HG03558 (cell line): ENCODE results near the gene DENND6B.
"Not testable (repeated sequence)": the region's sequence is repeated elsewhere in the genome, so short reads cannot be mapped to it uniquely, and the experiment has no call there.

Experiments used
- ATAC-seq: cut with Tn5 transposase; IDR thresholded peaks from one replicate; pipeline ENCODE4 v1.9.1; 2021; ENCODE audit warnings: moderate number of reproducible peaks; ENCODE audit not compliant: unreplicated experiment; ENCODE audit errors: extremely low read depth

DENND6B gene

DNA sequence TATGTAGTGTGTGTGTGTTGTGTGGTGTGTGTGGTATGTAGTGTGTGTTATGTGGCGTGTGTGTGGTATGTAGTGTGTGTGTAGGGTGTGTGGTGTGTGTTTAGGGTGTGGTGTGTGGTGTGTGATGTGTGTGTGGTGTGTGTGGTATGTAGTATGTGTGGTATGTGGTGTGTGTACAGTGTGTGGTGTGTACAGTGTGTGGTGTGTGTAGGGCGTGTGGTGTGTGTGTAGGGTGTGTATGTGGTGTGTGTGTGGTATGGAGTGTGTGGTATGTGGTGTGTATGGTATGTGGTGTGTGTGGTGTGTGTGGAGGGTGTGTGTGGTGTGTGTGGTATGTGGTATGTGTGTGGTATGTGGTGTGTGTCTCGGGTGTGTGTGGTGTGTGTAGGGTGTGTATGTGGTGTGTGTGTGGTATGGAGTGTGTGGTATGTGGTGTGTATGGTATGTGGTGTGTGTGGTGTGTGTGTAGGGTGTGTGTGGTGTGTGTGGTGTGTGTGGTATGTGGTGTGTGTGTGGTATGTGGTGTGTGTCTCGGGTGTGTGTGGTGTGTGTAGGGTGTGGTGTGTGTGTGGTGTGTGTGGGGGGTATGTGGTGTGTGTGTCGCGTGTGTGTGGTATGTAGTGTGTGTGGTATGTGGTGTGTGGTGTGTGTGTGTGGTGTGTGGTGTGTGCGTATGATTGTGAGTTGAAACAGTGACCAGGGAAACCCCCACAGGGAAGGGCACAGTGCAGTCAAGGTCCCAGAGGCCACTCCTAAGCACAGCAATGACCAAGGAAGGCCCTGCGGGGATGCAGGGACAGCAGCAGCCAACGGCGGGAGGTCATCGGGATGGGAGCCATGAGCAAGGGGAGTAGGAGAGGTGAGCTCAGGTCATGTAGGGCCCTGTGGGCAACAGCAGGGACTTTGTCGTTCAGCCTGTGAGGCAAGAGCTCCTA lies 13.4 kb upstream of the DENND6B start:
- no peak for ATAC-seq

DNA sequence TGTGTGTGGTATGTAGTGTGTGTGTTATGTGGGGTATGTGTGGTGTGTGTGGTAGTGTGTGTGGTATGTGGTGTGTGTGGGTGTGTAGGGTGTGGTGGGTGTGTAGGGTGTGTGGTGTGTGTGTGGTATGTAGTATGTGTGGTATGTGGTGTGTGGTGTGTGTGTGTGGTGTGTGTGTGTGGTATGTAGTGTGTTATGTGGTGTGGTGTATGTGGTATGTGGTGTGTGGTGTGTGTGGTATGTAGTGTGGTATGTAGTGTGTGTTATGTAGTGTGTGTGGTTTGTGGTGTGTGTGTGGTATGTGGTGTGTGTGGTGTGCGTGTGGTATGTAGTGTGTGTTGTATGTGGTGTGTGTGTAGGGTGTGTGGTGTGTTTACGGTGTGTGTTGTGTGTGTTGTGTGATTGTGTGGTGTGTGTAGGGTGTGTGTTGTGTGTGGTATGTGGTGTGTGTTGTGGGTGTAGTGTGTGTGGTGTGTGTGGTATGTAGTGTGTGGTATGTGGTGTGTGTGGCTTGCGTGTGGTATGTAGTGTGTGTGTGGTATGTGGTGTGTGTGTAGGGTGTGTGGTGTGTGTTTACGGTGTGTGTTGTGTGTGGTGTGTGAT lies 12.1 kb upstream of the DENND6B start:
- no peak for ATAC-seq

DNA sequence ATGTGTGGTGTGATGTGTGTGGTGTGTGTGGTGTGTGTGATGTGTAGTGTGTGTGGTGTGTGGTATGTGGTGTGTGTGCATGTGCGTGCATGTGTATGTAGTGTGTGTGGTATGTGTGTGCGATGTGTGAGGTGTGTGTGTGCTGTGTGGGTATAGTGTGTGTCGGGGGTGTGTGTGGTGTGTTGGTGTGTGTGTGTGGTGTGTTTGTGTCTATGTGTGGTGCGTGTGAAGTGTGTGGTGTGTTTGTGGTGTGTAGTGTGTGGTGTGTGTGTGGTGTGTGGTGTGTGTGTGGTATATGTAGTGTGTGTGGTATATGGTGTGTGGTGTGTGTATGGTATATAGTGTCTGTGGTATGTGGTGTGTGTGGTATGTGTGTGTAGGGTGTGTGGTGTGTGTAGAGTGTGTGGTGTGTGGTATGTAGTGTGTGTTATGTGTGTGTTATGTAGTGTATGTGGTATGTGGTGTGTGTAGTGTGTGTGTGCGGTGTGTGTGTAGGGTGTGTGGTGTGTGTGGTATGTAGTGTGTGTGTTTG lies 11.3 kb upstream of the DENND6B start:
- no peak for ATAC-seq

DNA sequence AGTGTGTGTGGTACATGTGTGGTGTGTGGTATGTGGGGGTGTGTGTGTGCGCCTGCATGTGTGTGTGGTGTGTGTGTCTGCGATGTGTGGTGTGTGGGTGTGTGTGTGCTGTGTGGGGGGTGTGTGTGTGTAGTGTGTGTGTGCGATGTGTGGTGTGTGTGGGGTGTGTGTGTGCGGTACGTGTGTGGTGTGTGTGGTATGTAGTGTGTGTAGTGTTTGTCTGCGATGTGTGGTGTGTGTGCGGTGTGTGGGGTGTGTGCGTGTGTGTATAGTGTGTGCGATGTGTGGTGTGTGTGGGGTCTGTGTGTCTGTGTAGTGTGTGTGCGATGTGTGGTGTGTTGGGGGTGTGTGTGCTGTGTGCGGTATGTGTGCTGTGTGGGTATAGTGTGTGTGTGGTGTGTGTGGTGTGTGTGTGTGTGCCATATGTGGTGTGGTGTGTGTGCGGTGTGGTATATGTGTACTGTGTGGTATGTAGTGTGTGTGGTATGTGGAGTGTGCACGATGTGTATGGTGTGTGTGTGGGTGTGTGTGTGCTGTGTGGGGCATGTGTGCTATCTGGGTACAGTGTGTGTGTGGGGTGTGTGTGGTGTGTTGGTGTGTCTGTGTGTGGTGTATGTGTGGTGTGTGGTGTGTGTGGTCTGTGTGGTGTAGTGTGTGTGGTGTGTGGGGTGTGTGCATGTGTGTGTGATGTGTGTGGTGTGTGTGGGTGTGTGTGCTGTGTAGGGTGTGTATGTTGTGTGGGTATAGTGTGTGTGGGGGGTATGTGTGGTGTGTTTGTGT lies 10.6 kb upstream of the DENND6B start:
- no peak for ATAC-seq

DNA sequence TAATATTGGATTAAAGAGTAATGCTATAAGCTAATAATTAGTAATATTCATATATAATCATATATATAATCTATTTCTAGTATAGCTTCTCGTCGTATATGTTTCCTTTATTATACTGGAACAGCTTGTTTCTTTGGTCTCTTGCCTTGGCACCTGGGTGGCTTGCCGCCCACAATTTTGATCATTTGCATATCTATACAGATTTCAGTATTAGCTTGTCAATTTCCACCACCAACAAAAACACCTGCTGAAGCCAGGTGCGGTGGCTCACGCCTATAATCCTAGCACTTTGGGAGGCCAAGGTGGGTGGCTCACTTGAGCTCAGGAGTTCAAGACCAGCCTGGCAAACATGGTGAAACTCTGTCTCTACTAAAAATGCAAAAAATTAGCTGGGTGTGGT lies 7.6 kb upstream of the DENND6B start:
- not testable (repeated sequence) for ATAC-seq

DNA sequence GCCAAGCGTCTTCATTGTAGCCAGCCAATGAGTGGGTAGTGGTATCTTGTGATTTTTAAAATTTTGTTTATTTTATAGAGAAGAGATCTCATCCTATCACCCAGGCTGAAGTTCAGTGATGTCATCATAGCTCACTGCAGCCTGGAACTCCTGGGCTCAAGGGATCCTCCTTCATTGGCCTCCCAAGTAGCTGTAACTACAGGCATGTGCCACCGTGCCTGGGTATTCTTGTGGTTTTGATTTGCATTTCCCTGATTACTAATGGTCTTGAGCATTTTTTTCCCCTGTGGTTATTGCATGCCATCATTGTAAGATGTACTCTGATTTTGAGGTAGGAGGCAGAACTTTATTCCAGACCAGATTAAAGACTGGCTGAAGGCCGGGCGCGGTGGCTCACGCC lies 2.4 kb upstream of the DENND6B start:
- no peak for ATAC-seq

DNA sequence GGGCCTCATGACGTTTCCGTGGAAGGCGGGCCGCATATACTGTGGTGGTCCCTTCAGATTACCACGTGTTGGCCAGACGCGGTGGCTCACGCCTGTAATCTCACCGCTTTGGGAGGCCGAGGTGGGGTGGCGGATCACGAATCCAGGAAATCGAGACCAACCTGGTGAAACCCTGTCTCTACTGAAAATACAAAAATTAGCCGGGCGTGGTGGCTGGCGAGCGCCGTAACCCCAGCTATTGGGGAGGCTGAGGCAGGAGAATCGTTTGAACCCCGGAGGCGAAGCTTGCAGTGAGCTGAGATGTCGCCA lies 853 bp upstream of the DENND6B start:
- no peak for ATAC-seq

DNA sequence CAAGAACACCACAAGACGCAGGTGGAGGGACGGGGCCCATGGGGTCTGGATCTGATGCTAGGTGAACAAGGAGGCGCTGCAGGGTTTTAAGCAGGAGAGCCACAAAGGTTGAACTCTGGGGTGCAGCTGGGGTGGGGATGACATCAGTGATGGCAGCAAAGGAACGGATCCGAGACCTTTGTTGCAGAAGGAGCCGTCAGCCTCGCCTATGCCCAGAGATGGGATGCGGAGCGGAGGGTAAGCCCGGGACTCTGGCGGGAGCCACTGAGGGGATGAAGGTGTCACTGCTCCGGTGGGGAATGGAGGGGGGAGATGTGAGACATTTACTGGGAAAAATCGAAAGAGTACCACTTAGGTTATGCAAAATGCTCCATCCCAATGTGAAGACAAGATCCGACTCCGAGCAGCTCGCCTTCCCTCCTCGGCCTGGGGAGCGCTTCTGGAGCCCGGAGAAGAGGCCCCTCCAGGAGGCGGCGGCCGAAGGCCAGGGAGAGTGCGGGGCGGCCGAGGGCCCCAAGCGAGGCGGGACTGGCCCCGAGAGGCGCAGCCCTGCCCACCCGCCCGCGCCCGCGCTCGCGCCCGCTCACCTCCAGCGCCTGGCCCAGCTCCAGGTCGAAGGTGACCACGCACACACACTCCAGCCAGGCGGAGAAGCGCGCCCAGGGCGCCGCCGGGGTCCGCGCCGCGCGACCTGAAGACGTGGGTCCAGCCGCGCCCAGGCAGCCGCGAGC lies 422 bp downstream of the DENND6B start:
- ATAC-seq: peak; percentile 16

DNA sequence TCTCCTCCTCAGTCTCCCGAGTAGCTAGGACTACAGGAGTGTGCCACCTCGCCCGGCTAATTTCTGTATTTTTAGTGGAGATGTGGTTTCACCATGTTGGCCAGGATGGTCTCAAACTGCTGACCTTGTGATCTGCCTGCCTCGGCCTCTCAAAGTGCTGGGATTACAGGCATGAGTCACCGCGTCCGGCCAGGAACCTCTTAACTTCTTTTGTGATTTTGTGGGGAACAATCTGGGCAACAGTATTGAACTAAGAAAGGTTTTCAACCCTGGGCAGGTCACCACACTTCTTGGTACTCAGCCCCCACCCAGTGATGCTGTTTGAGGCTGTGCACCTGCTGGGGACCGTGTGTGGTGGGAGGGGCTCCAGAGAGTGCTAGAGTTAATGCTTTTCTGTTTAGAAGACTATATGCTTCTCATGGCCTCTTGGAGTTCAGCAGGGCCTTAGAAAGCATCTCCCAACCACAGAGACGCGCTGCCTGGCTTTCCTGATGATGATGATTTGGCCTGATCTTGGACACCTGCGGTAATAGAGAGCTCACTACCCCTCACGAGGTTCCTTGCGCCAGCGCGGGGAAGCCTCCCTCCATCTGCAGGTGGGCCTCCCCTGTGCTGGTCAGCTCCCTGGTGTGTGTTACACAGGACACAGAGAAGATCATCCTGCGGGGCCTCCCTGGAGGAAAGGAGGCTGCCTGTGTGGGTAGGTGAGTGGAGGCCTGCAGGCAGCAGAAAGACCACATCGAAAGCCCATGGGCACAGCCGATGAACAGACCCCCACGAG lies 1.2 kb downstream of the DENND6B start:
- no peak for ATAC-seq

DNA sequence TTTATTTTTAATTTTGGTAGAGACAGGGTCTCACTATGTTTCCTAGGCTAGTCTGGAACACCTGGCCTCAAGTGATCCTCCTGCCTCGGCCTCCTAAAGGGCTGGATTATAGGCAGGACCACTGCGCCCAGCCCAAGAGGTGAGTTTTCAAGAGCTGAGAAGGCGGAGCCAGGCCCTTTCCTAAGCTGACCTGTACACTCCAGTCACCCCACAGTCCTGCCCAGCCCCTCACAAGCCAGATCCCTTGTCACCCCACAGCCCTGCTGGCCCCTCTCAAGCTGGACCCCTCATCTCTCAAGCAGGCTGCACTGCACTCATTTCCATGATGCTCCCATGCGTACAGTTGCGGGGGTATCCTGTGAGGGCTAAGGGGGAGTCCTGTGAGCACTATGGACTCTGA lies 2.9 kb downstream of the DENND6B start:
- ATAC-seq: no peak

DNA sequence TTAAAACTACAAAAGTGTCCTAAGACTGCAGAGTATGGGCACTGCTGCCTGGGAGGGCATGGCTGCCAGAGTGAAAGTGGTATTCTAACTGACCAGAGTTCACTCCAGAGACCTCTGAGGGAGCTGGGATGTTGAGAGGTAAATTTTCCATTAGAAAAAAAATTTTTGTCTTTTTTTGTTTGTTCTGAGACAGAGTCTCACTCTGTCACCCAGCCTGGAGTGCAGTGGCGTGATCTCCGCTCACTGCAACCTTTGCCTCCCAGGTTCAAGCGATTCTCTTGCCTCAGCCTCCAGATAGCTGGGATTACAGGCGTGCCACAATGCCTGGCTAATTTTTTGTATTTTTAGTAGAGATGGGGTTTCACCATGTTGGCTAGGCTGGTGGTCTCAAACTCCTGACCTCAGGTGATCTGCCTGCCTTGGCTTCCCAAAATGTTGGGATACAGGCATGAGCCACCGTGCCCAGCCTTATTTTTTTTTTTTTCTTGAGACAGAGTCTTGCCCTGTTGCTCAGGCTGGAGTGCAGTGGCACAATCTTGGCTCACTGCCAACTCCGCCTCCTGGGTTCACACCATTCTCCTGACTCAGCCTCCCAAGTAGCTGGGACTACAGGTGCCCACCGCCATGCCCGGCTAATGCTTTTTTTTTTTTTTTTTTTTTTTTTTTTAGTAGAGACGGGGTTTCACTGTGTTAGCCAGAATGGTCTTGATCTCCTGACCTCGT lies 4.3 kb downstream of the DENND6B start:
- ATAC-seq: not testable (repeated sequence)

DNA sequence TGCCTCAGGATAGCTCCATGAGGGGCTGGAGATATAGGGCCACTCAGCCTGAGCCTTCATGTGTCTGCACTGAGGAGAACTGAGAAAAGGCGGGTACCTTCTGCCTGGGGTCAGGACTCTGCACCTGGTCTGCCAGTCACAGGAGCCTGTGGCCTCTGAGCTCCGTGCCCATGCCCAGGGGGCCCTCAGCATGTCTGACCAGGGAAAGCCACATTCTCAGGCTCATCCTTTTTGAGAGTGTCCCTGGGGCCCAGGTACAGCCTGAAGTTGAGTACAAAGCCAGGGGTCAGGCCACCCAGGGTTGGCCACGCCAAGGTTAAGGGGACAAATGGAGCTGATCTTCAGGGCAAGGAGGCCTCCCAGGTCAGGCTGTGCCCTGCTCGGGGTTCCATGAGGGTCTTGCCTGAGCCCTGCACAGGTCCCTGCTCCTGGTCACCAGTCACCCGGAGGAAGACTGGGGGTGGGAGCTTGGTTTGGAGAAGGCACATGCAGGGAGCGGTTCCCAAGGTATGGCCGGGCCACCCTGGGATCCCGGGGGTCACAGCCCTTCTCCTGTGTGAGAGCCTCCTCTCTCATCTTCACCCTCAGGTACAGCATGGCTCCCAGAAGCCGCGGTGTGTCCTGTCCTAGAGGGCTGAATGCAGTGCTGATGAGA lies 6.0 kb downstream of the DENND6B start:
- no peak for ATAC-seq

DNA sequence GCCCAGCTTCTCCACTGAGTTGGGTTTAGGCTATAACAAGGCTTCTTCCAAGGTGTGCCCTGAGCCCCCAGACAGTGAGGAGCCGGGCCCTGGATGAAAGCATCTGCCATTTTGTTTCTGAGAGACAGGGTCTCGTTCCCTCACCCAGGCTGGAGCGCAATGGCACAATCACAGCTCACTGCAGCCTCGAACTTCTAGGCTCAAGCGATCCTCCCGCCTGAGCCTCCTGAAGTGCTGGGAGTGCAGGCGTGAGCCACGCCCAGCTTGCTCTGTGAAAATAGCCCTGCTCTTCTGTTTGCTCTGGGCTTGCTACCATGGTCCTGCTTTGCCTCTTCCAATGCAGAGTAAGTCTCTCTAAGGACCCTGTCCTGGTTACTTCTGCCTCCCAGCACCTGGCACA lies 6.7 kb downstream of the DENND6B start:
- ATAC-seq: no peak

DNA sequence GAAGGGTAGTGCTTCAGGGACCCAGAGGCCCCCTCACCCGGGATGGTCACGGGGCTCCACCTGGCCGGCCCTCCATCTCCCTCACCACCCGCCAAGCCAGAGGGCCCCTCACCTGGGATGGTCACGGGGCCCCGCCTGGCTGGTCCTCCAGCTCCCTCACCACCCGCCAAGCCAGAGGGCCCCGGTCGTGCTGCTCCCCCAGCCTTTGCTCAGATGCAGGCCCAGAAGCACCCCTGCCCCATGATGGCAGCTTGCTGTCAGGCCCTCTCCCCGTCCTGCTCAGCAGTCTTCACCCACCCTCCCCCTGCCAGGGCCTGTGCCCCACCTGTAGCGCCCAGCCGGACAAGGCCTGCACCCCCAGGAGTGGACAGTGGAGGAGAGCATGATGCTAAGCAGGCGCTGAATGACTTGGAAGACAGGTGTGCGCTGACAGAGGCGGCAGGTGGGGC lies 7.3 kb downstream of the DENND6B start:
- no peak for ATAC-seq

DNA sequence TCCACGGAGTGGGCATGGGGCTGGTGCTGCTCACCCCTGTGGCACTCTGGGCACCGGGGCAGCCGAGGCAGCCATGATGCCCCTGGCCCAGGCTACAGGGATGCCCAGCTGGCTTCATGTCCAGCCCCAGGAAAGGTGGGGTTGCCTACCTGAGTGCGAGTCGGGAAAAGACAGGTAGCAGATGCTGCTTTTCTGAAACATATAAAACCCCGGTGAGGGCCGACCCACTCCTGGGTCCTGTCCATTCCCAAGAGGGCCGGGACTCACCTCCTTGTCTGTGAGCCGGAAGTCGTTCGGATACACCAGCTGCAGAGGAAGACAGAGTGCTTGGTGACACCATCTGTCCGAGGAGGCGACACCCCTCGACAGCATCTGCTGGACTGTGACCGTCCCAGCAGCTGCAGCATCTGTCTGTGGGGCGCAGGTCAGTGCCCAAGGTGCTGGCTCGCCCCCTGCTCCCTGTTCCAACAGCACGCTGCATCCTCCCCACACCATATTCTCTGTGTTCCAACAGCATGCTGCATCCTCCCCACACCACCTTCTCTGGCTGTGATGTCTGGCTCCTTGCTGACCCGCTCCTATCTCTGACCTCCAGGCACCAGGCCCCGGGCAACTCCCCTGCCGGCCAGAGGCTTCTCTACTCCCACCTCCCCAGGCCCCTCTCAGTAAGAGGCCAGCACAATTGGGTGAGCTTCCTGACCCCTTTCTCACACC lies 8.0 kb downstream of the DENND6B start:
- ATAC-seq: no peak

DNA sequence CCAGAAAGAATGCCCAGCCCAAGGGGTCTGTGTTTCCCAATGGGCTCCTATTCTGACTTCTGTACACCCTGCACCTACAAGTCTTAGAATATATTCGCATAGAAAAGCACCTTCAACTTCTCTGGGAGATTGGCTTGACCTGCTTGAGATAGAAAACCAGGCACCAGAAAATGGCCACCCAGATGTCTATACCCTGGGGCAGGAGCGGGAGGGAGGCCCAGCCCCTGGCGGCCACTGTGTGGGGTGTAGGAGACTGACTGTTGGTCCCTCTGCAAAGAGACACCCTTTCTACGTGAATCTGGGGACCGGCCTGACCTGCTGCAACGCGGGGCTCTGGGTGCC lies 8.5 kb downstream of the DENND6B start:
- no peak for ATAC-seq

DNA sequence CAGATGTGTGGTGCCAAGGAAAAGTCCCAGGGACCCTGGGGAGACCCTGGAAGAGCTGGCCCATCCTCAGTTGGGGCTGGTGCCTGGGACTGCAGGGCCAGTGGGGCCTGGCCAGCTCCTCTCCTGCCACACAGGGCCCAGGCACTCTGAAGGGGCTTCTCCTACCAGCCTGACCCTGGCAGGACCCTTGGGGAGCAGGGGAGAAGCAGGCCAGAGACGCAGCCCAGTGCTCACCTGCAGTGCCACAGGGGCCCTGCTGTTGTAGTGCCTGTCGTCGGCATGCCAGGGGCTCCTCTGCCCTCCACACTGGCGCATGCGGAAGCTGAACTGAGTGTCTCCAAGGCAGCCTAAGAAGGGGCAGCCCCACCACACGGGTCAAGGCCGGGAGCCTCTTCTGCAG lies 9.1 kb downstream of the DENND6B start:
- ATAC-seq: no peak

DNA sequence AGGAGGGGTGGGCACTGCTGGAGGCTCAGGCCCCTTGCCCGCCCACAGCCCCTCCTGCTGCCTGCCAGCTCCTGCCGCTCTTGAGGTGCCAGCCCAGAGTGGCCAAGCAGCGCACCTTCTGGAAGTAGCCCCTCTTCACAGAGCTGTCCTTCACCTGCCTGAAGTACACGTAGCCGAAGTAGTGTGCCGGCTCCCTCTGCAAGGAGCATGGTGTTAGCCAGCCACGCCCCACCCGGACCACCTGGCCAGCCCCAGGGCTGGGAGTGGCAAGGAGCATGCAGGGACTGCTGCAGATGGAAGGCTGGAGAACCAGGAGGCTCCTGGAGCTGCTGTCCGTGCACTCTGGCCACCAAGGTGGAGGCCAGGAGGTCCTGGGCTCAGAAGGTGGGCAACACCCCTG lies 9.6 kb downstream of the DENND6B start:
- no peak for ATAC-seq
